AG09319 (cell line): ENCODE measurements around the gene TARS3.
A peak's percentile ranks its signal among the peaks of the same experiment; 100 is the strongest.

Source experiments
- DNase-seq: peaks from one replicate; pipeline ENCODE4 v3.0.0-alpha.2; 2010; ENCODE audit warnings: low read depth; ENCODE audit errors: extremely low read depth
- CTCF ChIP-seq: IDR thresholded peaks from 2 replicates; pipeline ENCODE4 v1.5.1; 2011; ENCODE audit warnings: low read depth, mild to moderate bottlenecking, inconsistent platforms, low read length, moderate library complexity

TARS3 gene

GRCh38 chr15:101718896-101719295 lies 5.4 kb downstream of the TARS3 start:
- no peak for DNase-seq
- no peak for TF ChIP-seq CTCF

- no peak for TF ChIP-seq CTCF
- DNase-seq = no peak
These were observed 12.2 kb downstream of the TARS3 start for GRCh38 chr15:101712078-101712477.

GRCh38 chr15:101710806-101711205 lies 13.5 kb downstream of the TARS3 start:
- peak; percentile 35 for DNase-seq
- no peak for TF ChIP-seq CTCF

- no peak for TF ChIP-seq CTCF
- DNase-seq = no peak
These were observed 14.8 kb downstream of the TARS3 start for GRCh38 chr15:101709466-101709865.

- TF ChIP-seq CTCF = no peak
- DNase-seq = no peak
These were observed 16.3 kb downstream of the TARS3 start for GRCh38 chr15:101707983-101708382.

- TF ChIP-seq CTCF = no peak
These were observed 22.2 kb downstream of the TARS3 start for GRCh38 chr15:101702077-101702476.

GRCh38 chr15:101698314-101698713 lies 26.0 kb downstream of the TARS3 start:
- no peak for DNase-seq
- TF ChIP-seq CTCF = no peak

More at GRCh38 chr15:101702077-101702476, 22.2 kb downstream of the TARS3 start:
- DNase-seq = no peak
